HG03558 (cell line): Measurements from ENCODE around the gene EVPLL.
A peak's percentile ranks its signal among the peaks of the same experiment; 100 is the strongest.
"Not testable (repeated sequence)": the region's sequence is repeated elsewhere in the genome, so short reads cannot be mapped to it uniquely, and the experiment has no call there.

ENCODE experiments used
- ATAC-seq: cut with Tn5 transposase; IDR thresholded peaks from one replicate; pipeline ENCODE4 v1.9.1; 2021; ENCODE audit warnings: moderate number of reproducible peaks; ENCODE audit not compliant: unreplicated experiment; ENCODE audit errors: extremely low read depth

The EVPLL gene

GRCh38 chr17:18377437-18378204 lies at the start of gene EVPLL:
EVPLL (plus strand) TSS chr17:18377778; CDS start chr17:18380938, 3,160 bp downstream.
- ATAC-seq: no peak

DNA sequence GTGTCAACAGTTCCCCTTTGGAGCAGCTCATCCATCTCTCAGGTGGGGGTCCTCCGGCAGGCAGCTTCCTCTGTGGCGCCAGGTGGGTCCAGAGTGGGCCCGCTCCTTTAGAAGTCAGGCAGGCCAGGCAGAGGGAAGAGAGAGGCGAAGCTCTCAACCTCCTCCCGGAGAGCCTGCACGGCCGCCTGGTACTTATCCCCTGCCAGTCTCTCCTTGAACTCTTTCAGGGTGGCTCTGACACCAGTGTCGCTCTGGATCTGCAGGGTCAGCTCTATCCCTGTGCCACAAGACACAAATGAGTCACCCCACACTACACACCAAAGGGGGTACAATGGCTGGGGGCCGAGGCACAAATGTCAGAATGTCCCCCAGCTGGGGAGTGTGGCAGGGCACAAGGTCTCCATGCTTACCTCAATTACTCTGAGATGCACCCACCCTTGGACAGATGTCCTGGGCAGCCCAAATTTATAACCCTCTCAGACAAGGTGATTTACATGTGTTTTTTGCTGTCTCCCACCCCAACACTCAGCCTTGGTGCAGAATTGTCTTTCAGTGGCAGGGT lies 48.9 kb upstream of the EVPLL start:
- no peak for ATAC-seq

GRCh38 chr17:18331879-18332278 lies 45.7 kb upstream of the EVPLL start:
- no peak for ATAC-seq

GRCh38 chr17:18332909-18333489 lies 44.6 kb upstream of the EVPLL start:
- no peak for ATAC-seq

DNA sequence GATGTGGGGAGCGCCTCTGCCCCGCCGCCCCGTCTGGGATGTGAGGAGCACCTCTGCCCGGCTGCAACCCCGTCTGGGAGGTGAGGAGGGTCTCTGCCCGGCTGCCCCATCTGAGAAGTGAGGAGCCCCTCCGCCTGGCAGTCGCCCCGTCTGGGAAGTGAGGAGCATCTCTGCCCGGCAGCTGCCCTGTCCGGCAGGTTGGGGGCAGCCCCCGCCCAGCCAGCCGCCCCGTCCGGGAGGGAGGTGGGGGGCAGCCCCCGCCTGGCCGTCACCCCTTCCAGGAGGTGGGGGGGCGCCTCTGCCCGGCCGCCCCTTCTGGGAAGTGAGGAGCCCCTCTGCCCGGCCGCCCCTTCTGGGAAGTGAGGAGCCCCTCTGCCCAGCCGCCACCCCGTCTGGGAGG lies 39.4 kb upstream of the EVPLL start:
- ATAC-seq: not testable (repeated sequence)

- ATAC-seq: no peak
Observed at GRCh38 chr17:18339933-18340332, 37.6 kb upstream of the EVPLL start.

DNA sequence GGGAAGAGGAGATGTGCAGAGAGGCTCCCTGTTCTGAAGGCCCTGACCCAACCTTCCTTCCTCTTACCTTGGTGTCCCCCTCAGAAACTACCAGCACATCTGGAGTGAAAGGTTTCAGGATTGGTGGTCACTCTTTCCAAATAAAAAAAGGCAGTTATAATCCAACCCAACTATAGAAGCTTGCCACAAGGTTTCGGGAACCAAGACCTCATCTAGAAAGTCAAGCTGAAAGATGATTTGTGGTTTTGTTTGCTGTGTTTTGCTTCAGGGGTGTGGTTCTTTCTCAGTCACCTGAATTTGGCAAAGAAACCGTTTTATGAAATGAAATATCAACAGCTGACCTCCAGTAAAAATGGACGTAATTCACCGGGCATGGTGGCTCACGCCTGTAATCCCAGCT lies 33.6 kb upstream of the EVPLL start:
- ATAC-seq: no peak

- no peak for ATAC-seq
Observed at GRCh38 chr17:18353541-18353940, 24.0 kb upstream of the EVPLL start.

- no peak for ATAC-seq
Observed at GRCh38 chr17:18356624-18357023, 21.0 kb upstream of the EVPLL start.

DNA sequence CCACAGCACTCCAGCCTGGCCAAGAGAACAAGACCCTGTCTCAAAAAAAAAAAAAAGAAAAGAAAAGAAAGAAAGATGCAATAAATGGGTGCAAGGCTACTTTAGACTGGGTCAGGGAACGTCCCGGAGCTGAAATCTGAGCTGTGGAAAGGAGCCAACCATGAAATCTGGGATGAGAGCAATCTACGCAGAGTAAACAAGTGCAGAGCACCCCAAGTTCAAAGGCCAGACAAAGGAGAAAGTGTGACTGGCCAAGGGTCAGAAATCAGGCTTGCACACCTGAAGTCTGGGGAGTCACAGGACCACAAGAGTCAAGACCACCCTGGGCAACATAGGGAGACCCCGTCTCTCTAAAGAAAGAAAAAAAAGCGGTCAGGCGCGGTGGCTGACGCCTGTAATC lies 17.1 kb upstream of the EVPLL start:
- no peak for ATAC-seq

DNA sequence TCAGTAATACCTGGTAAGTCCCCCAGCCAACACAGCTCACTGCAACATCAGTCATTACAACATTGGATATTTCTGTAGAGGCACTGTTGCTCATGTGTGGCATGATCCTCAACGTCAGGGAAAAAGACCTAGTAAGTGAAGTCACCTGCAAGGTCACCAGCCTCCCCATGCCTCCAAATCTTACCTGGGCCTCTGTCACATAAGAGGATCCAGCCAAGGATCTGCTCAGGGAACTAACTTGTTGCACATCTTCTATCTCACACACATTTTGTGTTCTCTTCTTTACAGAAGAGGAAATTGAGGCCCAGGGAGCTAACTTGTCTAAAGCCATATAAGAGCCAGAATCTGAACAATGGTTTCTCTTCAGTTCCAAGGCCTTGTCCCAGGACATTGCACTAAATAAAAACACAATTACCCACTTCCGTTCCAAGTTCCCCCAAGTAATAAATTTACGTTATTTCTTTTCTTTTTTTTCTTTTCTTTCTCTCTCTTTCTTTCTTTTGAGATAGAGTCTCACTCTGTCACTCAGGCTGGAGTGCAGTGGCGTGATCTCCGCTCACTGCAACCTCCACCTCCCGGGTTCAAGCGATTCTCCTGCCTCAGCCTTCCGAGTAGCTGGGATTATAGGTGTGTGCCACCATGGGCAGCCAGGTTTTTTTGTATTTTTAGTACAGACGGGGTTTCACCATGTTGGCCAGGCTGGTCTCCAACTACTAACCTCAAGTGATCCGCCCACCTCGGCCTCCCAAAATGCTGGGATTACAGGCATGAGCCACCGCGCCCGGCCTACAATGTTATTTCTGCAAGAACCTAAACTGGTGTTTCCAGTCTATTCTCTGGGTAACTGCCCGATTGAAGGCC lies 15.5 kb upstream of the EVPLL start:
- no peak for ATAC-seq

- no peak for ATAC-seq
Observed at GRCh38 chr17:18362698-18363100, 14.9 kb upstream of the EVPLL start.

DNA sequence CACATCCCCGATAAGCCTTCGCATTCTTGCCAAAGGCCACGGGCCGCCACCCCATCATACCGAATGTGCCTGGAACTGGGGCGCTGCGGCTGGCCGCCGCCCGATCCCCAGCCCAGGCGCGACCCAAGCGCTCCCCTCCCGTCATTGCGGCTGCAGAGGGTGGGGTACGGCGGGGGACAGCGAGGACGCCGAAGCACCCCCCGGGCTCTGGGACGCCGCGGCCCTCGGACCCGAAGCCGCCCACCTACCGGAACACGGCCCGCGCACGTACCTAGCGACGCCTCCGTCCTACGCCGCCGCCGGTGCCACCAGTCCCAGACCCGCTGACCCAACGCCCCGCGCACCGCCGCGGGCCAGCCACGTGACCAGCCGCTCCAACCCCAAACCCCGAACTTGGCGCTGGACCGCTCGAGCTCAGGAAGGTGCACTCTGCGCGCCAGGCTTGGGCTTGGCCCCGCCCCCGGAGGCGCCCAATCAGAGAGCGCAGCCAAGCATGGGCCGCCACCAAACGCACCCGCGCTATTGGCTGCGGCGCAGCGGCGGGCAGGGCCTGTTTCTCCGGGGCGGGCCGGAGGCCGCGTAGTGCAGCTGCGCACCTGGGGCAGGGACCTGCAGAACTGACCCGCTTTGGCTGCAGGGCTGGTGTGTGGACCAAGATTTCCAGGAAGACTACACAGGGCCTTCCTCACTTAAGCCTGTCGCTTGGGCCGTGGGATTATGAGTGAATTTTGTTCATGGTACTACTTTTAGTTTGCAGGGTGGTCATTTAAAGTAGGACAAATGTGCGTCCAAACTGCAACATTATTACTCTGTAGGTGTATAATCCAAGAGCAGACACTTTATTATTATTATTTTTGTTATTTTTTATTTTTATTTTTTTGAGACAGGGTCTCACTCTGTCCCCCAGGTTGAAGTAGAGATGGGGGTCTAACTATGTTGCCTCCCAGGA lies 14.2 kb upstream of the EVPLL start, which contains the start of gene SHMT1:
SHMT1 (minus strand) TSS at position 450 of the 949 bp plus-strand sequence. CDS start 7,569 bp downstream, outside the sequence.
- ATAC-seq: peak; percentile 90

DNA sequence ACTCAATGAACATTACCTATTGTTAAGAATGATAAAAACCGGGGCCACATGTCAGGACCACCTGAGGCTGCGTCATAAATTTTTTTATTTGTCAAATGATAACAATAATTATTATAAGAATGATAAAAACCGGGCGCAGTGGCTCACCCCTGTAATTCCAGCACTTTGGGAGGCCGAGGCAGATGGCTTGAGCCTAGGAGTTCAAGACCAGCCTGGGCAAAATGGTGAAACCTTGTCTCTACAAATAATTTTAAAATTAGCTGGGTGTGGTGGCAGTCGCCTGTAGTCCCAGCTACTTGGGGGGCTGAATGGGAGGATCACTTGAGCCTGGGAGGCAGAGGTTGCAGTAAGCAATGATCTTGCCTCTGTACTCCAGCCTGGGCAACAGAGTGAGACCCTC lies 13.4 kb upstream of the EVPLL start:
- no peak for ATAC-seq

DNA sequence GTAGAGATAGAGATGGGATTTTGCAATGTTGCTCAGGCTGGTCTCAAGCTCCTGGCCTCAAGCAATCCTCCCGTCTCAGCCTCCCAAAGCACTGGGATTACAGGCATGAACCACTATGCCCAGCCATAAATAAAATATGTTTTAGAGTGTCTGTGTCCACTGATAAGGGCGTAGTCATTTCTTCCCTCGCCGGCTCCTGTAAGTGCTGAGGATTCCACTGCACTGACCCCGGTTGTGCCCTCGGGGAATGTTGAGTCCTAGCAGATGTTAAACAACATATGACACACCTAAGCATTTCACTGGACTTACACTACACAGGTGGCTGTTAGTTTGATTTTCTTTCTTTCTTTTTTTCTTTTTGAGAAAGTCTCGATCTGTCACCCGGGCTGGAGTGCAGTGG lies 8.6 kb upstream of the EVPLL start:
- ATAC-seq: no peak

- no peak for ATAC-seq
Observed at GRCh38 chr17:18370761-18371160, 6.8 kb upstream of the EVPLL start.

- no peak for ATAC-seq
Observed at GRCh38 chr17:18371455-18371854, 6.1 kb upstream of the EVPLL start.

DNA sequence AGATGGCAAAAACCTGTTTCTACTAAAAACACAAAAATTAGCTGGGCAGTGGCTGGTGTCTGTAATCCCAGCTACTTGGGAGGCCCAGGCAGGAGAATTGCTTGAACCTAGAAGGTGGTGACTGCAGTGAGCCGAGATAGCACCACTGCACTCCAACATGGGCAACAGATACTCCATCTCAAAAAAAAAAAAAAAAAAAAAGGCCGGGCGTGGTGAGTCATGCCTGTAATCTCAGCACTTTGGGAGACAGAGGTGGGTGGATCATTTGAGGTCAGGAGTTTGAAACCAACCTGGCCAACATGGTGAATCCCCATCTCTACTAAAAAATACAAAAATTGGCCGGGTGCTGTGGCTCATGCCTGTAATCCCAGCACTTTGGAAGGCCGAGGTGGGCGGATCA lies 4.4 kb upstream of the EVPLL start:
- not testable (repeated sequence) for ATAC-seq

GRCh38 chr17:18374216-18374615 lies 3.4 kb upstream of the EVPLL start:
- no peak for ATAC-seq

DNA sequence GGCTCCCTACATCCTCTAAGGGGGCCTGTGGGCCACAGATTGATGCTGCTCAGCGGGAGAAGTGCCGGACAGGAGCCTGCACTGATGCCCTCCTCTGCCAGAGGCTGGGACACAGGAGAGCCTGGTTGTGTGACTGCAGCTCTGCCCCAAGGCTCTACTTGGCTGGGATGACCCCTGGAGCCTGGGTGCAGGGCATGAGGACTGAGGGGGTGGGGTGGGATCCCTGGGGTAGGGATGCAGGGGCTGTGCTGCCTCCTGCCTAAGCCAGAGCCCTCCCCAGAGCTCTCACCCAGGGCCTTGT lies 577 bp downstream of the EVPLL start:
- ATAC-seq: no peak
